IPS-NIHi7 (cell line): ENCODE measurements around the gene KIAA1217.

Source experiments
- DNase-seq: peaks from one replicate; pipeline ENCODE4 v3.0.0; 2012; ENCODE audit warnings: mixed read lengths; ENCODE audit errors: extremely low spot score

The KIAA1217 gene

GRCh38 chr10:24367688-24368087 lies 158.8 kb downstream of the KIAA1217 start:
- no peak for DNase-seq

DNA sequence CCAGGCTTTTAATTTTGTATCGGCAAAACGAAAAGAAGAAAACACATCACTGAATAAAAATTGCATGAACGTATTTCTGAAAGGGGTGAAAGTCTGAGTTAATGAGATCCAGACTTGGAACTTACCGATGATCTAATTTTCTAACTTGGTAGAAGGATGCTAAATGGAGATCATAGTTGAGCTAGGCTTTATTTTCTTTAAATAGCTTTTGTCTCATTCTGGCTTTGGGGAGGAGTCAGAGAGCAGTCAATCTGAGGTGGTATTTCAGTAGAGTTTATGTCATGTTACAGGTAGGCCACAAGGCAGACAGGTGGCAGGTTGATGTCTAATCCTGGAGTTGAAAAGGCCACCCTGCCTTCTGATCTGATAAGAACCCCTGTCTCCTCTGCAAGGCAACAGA lies 161.9 kb downstream of the KIAA1217 start:
- DNase-seq, result no peak

- no peak for DNase-seq
Observed at GRCh38 chr10:24371396-24371795, 162.5 kb downstream of the KIAA1217 start.

DNA sequence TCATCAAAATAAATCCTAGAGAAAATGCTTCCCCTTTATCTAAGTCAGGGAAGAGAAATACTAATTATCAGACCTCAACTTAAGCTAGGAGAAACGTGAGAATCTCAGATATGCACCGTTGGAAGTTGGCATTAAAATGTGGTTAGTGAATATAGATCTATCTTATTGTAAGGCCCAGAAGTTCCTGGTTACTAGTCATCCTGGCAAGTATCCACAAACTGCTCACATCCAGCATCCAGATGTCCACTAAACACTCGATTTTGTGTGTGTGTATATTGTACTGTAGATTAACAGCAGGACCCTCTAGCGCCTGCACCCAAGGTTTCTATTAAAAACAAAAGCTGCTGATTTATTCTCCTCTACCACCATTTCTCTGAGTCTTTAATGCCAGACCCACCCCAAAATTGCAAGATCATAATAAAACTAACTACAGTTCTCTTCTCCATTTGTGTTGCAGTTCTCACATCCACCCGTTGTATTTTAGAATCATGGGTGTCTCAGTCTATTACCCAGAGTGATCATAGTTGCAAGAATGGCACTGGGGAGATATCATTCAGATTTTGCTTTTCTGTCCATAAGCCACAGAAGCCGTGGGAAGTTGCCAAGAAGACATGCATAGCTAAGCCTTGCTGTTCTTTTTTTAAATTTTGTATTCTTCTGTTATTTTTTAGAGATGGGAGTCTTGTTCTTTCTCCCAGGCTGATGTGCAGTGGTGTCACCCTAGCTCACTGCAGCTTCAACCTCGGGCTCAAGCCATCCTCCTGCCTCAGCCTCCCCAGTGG lies 165.4 kb downstream of the KIAA1217 start:
- no peak for DNase-seq

DNA sequence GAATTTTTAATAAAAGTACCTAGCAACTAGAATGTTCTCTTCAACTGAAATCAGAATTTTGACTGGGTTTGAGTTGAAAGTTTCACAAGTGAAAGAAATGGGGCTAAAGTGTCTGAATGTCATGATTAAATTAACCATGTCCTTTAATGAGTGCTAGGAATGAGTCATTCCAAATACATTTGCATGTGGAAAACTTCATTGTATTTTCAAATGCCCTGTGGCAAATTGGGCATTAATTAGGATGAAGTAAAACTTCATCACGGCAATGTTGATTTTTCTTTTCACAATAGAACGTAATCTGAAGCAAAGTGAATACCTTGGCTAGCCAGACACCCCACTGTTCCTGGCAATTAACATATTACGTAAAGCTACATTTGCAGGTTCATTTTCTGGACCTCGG lies 166.6 kb downstream of the KIAA1217 start:
- DNase-seq, result no peak

- DNase-seq, result no peak
Observed at GRCh38 chr10:24376731-24377130, 167.8 kb downstream of the KIAA1217 start.

- no peak for DNase-seq
Observed at GRCh38 chr10:24378126-24378920, 169.4 kb downstream of the KIAA1217 start.

- DNase-seq, result no peak
Observed at GRCh38 chr10:24381235-24382010, 172.5 kb downstream of the KIAA1217 start.

DNA sequence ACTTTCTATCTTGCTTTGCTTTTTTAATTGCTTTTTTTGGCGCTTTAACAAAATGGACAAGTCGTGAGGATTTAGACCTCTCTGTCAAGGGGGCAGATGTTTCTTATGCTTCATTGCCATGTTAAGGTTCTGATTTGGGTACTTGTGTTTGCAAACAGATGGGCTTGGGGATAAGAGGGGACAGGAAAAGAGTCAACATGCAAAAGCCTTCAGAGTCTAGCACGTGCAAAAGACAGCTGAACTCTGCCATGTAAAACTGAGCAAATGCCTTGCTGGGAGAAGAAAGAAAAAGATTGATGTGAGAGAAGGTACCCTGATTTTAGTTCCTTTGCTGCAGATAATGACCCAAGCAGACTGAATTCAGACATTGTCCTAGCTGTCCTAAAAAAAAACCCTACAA lies 173.1 kb downstream of the KIAA1217 start:
- DNase-seq, result no peak

DNA sequence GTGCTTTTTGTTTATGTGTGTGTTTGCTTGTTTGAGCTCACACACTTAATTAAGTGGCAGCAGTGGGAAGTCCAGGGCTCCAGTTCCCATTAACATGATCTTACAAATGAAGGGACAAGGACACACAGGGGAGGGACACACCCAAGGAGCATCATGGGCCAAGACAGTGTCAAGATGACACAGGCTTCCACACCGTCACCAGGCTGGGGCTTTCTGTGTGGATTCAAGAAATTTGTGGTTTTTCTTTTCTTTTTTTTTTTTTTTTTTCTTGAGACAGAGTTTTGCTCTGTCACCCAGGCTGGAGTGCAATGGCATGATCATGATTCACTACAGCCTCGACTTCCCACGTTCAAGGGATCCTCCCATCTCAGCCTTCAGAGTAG lies 173.6 kb downstream of the KIAA1217 start:
- DNase-seq, result no peak

GRCh38 chr10:24382979-24383663 lies 174.2 kb downstream of the KIAA1217 start:
- DNase-seq, result peak; percentile 30

DNA sequence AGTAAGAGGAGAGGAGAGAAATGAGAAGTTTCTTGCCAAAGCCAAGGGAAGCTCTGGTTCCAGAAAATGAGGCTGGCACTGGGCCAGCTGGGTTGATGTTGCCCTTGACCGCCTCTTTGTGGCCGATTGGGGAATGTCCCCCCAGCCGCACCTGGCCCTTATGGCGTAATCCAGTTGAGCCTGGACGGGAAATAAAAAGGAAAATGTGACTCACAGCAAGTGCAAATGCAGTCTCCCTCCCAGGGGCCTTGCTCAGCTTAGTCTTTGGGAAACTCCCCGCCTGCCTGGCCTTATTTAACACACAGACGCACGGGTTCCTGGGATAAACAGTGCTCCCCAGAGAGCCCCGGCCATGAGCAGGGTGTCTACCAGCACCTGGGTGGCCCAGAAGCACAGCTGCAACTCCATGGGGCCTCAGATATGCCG lies 174.8 kb downstream of the KIAA1217 start:
- peak; percentile 86 for DNase-seq

DNA sequence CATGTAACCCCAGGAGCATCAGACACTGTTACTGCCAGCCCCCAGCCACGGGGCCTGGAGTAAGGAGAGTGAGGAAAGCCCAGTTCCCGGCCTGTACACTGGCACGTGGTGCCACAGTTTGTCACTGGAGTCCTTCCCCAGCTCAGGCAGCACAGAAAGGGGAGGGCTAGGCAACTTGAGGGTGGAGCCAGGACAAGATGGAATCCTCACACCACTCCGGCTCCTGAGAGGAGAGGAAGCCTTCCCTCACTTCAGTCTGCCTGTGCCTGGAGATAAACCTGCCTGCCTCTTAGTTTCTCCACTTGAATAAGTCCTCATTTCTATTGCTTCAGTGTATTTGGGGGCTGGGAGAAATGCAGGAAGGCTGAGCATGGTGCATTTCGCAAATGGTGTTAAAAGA lies 176.0 kb downstream of the KIAA1217 start:
- peak; percentile 26 for DNase-seq

DNA sequence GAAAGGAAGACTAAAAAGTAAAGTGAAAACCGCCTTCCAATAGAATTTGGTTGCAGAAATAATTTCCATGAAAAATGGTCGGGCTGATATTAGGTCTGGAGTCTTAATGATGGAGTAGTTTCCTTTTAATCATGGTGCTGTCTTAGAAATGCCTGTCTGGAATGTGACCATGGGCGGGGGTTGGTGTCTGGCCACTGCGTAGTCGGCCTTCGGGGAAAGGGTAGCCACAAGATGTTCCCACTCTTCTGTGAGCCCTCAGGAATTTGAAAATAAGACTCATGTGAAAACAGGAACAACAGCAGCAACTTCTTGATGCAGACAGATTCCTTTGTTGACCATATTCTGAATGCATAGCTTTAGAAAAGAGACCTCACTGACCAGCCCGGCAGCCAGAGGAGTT lies 176.8 kb downstream of the KIAA1217 start:
- no peak for DNase-seq

GRCh38 chr10:24390146-24390700 lies 181.3 kb downstream of the KIAA1217 start:
- DNase-seq, result no peak

GRCh38 chr10:24390746-24391145 lies 181.8 kb downstream of the KIAA1217 start:
- DNase-seq, result no peak

DNA sequence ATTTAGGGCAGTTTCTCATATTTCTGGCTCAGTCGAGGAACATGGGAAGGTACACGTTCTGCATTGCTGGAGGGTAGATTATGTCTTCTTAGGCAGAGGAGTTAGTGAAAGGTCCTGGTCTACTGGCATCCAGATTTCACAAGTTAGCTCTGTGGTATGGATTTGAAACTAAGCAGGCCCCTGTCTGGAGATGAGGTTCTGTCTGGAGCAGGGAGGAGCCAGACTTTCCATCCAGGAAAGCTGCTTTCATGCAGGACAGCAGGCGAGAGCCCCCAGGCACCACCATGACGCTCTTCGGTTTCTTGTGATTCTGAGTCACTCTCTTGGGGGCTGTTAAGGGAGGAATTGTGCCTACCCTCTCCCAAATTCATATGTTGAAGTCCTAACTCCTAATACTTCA lies 184.3 kb downstream of the KIAA1217 start:
- DNase-seq, result peak; percentile 40

- no peak for DNase-seq
Observed at GRCh38 chr10:24394461-24395190, 185.7 kb downstream of the KIAA1217 start.

- DNase-seq, result peak; percentile 31
Observed at GRCh38 chr10:24396396-24396795, 187.5 kb downstream of the KIAA1217 start.

DNA sequence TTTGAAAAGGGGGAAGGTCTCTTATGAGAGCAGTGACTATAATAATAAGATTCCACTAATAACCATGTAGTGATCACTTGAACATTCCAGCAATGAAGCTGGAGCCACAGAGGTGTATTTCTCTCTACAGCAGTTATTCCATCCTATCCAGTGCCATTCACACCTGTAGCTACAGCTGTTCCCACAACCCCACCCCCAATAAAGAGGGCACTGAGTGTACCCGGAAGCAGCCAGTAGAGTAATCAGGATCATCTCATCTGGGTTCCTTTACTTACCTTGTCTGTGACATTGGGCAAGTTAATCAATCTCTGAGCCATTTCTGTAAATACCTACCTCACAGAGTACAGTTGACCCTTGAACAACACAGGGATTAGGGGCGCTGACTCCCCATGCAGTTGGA lies 188.7 kb downstream of the KIAA1217 start:
- DNase-seq, result no peak

- DNase-seq, result no peak
Observed at GRCh38 chr10:24404567-24404966, 195.6 kb downstream of the KIAA1217 start.
